GM23338 (cell line): ENCODE results near the gene TCL1A. TPM values are rescaled to one million over a fixed set of nuclear protein-coding genes. Genes with fewer than 3 reads are reported as not detected.

Source experiments
- ATAC-seq: fragments of 200-7000 bp; cut with Tn5 transposase; 3 replicates; pipeline ENCODE4 v1.9.1; 2020
- DNase-seq: peaks from one replicate; pipeline ENCODE4 v3.0.0-alpha.2; 2015; ENCODE audit warnings: low spot score
- H2AFZ ChIP-seq: fragments of 200-600 bp; sonication (generic); 2 replicates; pipeline ENCODE4 v1.8.0; 2016; ENCODE audit warnings: antibody characterized with exemption, mild to moderate bottlenecking, moderate library complexity
- H3F3A ChIP-seq: fragments of 200-600 bp; sonication (generic); replicated peaks from 2 replicates; pipeline ENCODE4 v1.8.0; 2017; ENCODE audit warnings: antibody characterized with exemption, mixed run types, low read depth
- H3K27ac ChIP-seq: fragments of 200-600 bp; sonication (generic); 2 replicates; pipeline ENCODE4 v1.6.1; 2016; ENCODE audit warnings: low read depth
- H3K27me3 ChIP-seq: fragments of 200-600 bp; sonication (generic); 2 replicates; pipeline ENCODE4 v1.8.0; 2016; ENCODE audit warnings: mild to moderate bottlenecking, mixed run types, moderate library complexity; ENCODE audit not compliant: insufficient read depth
- H3K36me3 ChIP-seq: fragments of 200-600 bp; sonication (generic); 2 replicates; pipeline ENCODE4 v1.8.0; 2016; ENCODE audit warnings: mild to moderate bottlenecking; ENCODE audit not compliant: insufficient read depth
- H3K4me1 ChIP-seq: fragments of 200-600 bp; sonication (generic); 2 replicates; pipeline ENCODE4 v1.8.0; 2016; ENCODE audit warnings: mild to moderate bottlenecking, moderate library complexity; ENCODE audit not compliant: insufficient read depth
- H3K4me2 ChIP-seq: fragments of 200-600 bp; sonication (generic); 2 replicates; pipeline ENCODE4 v1.7.1; 2017; ENCODE audit warnings: mixed run types
- H3K4me3 ChIP-seq: fragments of 200-600 bp; sonication (generic); 2 replicates; pipeline ENCODE4 v1.6.1; 2016; ENCODE audit warnings: mixed run types
- H3K79me2 ChIP-seq: fragments of 200-600 bp; sonication (generic); replicated peaks from 2 replicates; pipeline ENCODE4 v1.8.0; 2017; ENCODE audit warnings: mild to moderate bottlenecking; ENCODE audit not compliant: insufficient read depth
- H3K9me2 ChIP-seq: fragments of 200-600 bp; sonication (generic); 2 replicates; pipeline ENCODE4 v1.8.0; 2017; ENCODE audit not compliant: insufficient read depth
- H4K20me1 ChIP-seq: fragments of 200-600 bp; sonication (generic); replicated peaks from 2 replicates; pipeline ENCODE4 v1.8.0; 2017; ENCODE audit warnings: mild to moderate bottlenecking; ENCODE audit not compliant: insufficient read depth
- H3K27ac Mint-ChIP-seq: 2 replicates; pipeline ENCODE4 v1.8.0; 2020; ENCODE audit warnings: inconsistent platforms, mild to moderate bottlenecking, moderate library complexity, mixed read lengths
- H3K27me3 Mint-ChIP-seq: 3 replicates; pipeline ENCODE4 v1.8.0; 2022; ENCODE audit warnings: low read depth, mild to moderate bottlenecking, moderate library complexity, mixed read lengths, inconsistent platforms; ENCODE audit not compliant: insufficient read depth, poor library complexity
- H3K36me3 Mint-ChIP-seq: 3 replicates; pipeline ENCODE4 v1.8.0; 2021; ENCODE audit warnings: low read depth, mild to moderate bottlenecking, inconsistent platforms, moderate library complexity, mixed read lengths
- H3K4me1 Mint-ChIP-seq: 3 replicates; pipeline ENCODE4 v1.8.0; 2020; ENCODE audit warnings: mild to moderate bottlenecking, inconsistent platforms, mixed read lengths
- H3K4me3 Mint-ChIP-seq: 3 replicates; pipeline ENCODE4 v1.8.0; 2021; ENCODE audit warnings: moderate library complexity, mild to moderate bottlenecking, inconsistent platforms, mixed read lengths
- H3K9me3 Mint-ChIP-seq: 3 replicates; pipeline ENCODE4 v1.8.0; 2020; ENCODE audit warnings: moderate library complexity, mild to moderate bottlenecking, inconsistent platforms, mixed read lengths
- CREB1 ChIP-seq: fragments of 250-450 bp; sonication (Bioruptor Pico); IDR thresholded peaks from 2 replicates; pipeline ENCODE4 v1.5.0; 2020; ENCODE audit warnings: low read depth, mild to moderate bottlenecking, moderate library complexity
- CTCF ChIP-seq, 2 experiments: fragments of 200-600 bp in 1 of 2; sonication (generic) in 1 of 2; conservative IDR thresholded peaks; 2 replicates each; pipeline versions ENCODE4 v1.5.1 to v1.6.1; 2016 to 2017; ENCODE audit warnings: antibody characterized with exemption in 2 of 2, low read depth in 2 of 2, mild to moderate bottlenecking in 2 of 2, moderate library complexity in 1 of 2
- EZH2 ChIP-seq: fragments of 200-600 bp; sonication (generic); IDR thresholded peaks from one replicate; pipeline ENCODE4 v1.8.0; 2017; ENCODE audit warnings: antibody characterized with exemption, mild to moderate bottlenecking, low read depth; ENCODE audit not compliant: unreplicated experiment
- EZH2phosphoT487 ChIP-seq: fragments of 200-600 bp; sonication (generic); IDR thresholded peaks from one replicate; pipeline ENCODE4 v1.8.1; 2018; ENCODE audit warnings: antibody characterized with exemption; ENCODE audit not compliant: unreplicated experiment
- JUNB ChIP-seq: IDR thresholded peaks from one replicate; pipeline ENCODE4 v1.6.1; 2016; ENCODE audit warnings: antibody characterized with exemption; ENCODE audit not compliant: unreplicated experiment
- NANOG ChIP-seq: IDR thresholded peaks from 2 replicates; pipeline ENCODE4 v1.6.1; 2016; ENCODE audit warnings: antibody characterized with exemption, borderline replicate concordance
- POLR2AphosphoS5 ChIP-seq: IDR thresholded peaks from 2 replicates; pipeline ENCODE4 v1.6.1; 2016; ENCODE audit warnings: antibody characterized with exemption, low read depth
- STAT1 ChIP-seq: IDR thresholded peaks from one replicate; pipeline ENCODE4 v1.6.1; 2016; ENCODE audit warnings: antibody characterized with exemption; ENCODE audit not compliant: unreplicated experiment
- ZNF114 ChIP-seq: fragments of 250-450 bp; sonication (Bioruptor Pico); IDR thresholded peaks from 2 replicates; pipeline ENCODE4 v1.5.0; 2020; ENCODE audit warnings: mild to moderate bottlenecking, moderate library complexity
- ZNF331 ChIP-seq: fragments of 250-450 bp; sonication (Bioruptor Pico); IDR thresholded peaks from 2 replicates; pipeline ENCODE4 v1.5.0; 2020; ENCODE audit warnings: low read depth, mild to moderate bottlenecking, moderate library complexity
- polyA plus RNA-seq: library from polyadenylated mRNA; unstranded; fragments of >200 nt; fragmentation: Nextera tagmentation; extraction: Ambion mirVana; gene quantifications from 2 replicates; pipeline ENCODE4 v1.2.1, GENCODE V29; 2016
- total RNA-seq: library from RNA; depleted of rRNA; stranded (reverse); fragments of >200 nt; shearing (Covaris generic); gene quantifications from 2 replicates; pipeline ENCODE4 v1.2.3, GENCODE V29; 2014
- TF ChIP-seq, protein P1 (sequence below): IDR thresholded peaks from one replicate; pipeline ENCODE4 v1.6.1; 2018; ENCODE audit warnings: antibody characterized with exemption; ENCODE audit not compliant: unreplicated experiment
- TF ChIP-seq, protein P2 (sequence below): IDR thresholded peaks from 2 replicates; pipeline ENCODE4 v1.6.1; 2016; ENCODE audit warnings: antibody characterized with exemption
- TF ChIP-seq, protein P3 (sequence below): fragments of 250-450 bp; sonication (Bioruptor Pico); IDR thresholded peaks from 2 replicates; pipeline ENCODE4 v1.5.0; 2020; ENCODE audit warnings: mild to moderate bottlenecking, moderate library complexity

TCL1A gene
- total and polyA plus RNA-seq, 2 experiments from 2014 or later: 3.6 to 5.3 TPM

GRCh38 chr14:95759941-95760340, 46.0 kb upstream of the TCL1A start:
- Histone ChIP-seq H3K27me3 (no peaks in the 10 kb centered on the region), H4K20me1 (no peaks in the 10 kb centered on the region), H3K36me3 (no peaks in the 10 kb centered on the region), H3K9me2 (peaks cover 9% of the 10 kb centered on the region; the same call in 1 of the 2 replicates), H3F3A (no peaks in the 10 kb centered on the region), H3K4me1 (no peaks in the 10 kb centered on the region), H3K4me3 (no peak overlapping the region), H3K27ac (no peak overlapping the region), H3K79me2 (no peaks in the 10 kb centered on the region), H3K4me2 (no peak overlapping the region), H2AFZ (no peak overlapping the region)
- no peak for TF ChIP-seq POLR2AphosphoS5
- TF ChIP-seq STAT1: no peak
- no peak for TF ChIP-seq CREB1 (CRISPR knock-in tag)
- no peak for TF ChIP-seq ZNF114 (CRISPR knock-in tag)
- no peak for TF ChIP-seq CTCF (conservative IDR thresholded peaks at IDR 0.05; ENCODE audit: low read depth in 2 of 2)
- TF ChIP-seq EZH2phosphoT487: no peak
- TF ChIP-seq, protein P1, sequence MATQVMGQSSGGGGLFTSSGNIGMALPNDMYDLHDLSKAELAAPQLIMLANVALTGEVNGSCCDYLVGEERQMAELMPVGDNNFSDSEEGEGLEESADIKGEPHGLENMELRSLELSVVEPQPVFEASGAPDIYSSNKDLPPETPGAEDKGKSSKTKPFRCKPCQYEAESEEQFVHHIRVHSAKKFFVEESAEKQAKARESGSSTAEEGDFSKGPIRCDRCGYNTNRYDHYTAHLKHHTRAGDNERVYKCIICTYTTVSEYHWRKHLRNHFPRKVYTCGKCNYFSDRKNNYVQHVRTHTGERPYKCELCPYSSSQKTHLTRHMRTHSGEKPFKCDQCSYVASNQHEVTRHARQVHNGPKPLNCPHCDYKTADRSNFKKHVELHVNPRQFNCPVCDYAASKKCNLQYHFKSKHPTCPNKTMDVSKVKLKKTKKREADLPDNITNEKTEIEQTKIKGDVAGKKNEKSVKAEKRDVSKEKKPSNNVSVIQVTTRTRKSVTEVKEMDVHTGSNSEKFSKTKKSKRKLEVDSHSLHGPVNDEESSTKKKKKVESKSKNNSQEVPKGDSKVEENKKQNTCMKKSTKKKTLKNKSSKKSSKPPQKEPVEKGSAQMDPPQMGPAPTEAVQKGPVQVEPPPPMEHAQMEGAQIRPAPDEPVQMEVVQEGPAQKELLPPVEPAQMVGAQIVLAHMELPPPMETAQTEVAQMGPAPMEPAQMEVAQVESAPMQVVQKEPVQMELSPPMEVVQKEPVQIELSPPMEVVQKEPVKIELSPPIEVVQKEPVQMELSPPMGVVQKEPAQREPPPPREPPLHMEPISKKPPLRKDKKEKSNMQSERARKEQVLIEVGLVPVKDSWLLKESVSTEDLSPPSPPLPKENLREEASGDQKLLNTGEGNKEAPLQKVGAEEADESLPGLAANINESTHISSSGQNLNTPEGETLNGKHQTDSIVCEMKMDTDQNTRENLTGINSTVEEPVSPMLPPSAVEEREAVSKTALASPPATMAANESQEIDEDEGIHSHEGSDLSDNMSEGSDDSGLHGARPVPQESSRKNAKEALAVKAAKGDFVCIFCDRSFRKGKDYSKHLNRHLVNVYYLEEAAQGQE: no peak
- TF ChIP-seq NANOG: no peak
- TF ChIP-seq, protein P2, sequence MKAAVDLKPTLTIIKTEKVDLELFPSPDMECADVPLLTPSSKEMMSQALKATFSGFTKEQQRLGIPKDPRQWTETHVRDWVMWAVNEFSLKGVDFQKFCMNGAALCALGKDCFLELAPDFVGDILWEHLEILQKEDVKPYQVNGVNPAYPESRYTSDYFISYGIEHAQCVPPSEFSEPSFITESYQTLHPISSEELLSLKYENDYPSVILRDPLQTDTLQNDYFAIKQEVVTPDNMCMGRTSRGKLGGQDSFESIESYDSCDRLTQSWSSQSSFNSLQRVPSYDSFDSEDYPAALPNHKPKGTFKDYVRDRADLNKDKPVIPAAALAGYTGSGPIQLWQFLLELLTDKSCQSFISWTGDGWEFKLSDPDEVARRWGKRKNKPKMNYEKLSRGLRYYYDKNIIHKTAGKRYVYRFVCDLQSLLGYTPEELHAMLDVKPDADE: no peak
- no peak for TF ChIP-seq EZH2
- TF ChIP-seq JUNB: no peak
- TF ChIP-seq, protein P3, sequence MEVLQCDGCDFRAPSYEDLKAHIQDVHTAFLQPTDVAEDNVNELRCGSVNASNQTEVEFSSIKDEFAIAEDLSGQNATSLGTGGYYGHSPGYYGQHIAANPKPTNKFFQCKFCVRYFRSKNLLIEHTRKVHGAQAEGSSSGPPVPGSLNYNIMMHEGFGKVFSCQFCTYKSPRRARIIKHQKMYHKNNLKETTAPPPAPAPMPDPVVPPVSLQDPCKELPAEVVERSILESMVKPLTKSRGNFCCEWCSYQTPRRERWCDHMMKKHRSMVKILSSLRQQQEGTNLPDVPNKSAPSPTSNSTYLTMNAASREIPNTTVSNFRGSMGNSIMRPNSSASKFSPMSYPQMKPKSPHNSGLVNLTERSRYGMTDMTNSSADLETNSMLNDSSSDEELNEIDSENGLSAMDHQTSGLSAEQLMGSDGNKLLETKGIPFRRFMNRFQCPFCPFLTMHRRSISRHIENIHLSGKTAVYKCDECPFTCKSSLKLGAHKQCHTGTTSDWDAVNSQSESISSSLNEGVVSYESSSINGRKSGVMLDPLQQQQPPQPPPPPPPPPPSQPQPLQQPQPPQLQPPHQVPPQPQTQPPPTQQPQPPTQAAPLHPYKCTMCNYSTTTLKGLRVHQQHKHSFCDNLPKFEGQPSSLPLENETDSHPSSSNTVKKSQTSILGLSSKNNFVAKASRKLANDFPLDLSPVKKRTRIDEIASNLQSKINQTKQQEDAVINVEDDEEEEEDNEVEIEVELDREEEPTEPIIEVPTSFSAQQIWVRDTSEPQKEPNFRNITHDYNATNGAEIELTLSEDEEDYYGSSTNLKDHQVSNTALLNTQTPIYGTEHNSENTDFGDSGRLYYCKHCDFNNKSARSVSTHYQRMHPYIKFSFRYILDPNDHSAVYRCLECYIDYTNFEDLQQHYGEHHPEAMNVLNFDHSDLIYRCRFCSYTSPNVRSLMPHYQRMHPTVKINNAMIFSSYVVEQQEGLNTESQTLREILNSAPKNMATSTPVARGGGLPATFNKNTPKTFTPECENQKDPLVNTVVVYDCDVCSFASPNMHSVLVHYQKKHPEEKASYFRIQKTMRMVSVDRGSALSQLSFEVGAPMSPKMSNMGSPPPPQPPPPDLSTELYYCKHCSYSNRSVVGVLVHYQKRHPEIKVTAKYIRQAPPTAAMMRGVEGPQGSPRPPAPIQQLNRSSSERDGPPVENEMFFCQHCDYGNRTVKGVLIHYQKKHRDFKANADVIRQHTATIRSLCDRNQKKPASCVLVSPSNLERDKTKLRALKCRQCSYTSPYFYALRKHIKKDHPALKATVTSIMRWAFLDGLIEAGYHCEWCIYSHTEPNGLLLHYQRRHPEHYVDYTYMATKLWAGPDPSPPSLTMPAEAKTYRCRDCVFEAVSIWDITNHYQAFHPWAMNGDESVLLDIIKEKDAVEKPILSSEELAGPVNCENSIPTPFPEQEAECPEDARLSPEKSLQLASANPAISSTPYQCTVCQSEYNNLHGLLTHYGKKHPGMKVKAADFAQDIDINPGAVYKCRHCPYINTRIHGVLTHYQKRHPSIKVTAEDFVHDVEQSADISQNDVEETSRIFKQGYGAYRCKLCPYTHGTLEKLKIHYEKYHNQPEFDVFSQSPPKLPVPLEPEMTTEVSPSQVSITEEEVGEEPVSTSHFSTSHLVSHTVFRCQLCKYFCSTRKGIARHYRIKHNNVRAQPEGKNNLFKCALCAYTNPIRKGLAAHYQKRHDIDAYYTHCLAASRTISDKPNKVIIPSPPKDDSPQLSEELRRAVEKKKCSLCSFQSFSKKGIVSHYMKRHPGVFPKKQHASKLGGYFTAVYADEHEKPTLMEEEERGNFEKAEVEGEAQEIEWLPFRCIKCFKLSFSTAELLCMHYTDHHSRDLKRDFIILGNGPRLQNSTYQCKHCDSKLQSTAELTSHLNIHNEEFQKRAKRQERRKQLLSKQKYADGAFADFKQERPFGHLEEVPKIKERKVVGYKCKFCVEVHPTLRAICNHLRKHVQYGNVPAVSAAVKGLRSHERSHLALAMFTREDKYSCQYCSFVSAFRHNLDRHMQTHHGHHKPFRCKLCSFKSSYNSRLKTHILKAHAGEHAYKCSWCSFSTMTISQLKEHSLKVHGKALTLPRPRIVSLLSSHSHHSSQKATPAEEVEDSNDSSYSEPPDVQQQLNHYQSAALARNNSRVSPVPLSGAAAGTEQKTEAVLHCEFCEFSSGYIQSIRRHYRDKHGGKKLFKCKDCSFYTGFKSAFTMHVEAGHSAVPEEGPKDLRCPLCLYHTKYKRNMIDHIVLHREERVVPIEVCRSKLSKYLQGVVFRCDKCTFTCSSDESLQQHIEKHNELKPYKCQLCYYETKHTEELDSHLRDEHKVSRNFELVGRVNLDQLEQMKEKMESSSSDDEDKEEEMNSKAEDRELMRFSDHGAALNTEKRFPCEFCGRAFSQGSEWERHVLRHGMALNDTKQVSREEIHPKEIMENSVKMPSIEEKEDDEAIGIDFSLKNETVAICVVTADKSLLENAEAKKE (CRISPR knock-in tag): no peak
- TF ChIP-seq ZNF331 (CRISPR knock-in tag): no peak
- ATAC-seq (no peak), DNase-seq (no peak)
- no peak overlapping the region for H3K4me3 Mint-ChIP-seq
- peaks cover 10% of the 10 kb centered on the region; the same call in 2 of the 3 replicates for H3K4me1 Mint-ChIP-seq
- no peaks in the 10 kb centered on the region for H3K9me3 Mint-ChIP-seq
- H3K27ac Mint-ChIP-seq: no peak overlapping the region
- peaks cover 6% of the 10 kb centered on the region for H3K27me3 Mint-ChIP-seq
- no peaks in the 10 kb centered on the region for H3K36me3 Mint-ChIP-seq
